ENCODE data around the gene TBC1D30.
"Not testable (repeated sequence)": the region's sequence is repeated elsewhere in the genome, so short reads cannot be mapped to it uniquely, and the experiment has no call there.

Gene TBC1D30

DNA sequence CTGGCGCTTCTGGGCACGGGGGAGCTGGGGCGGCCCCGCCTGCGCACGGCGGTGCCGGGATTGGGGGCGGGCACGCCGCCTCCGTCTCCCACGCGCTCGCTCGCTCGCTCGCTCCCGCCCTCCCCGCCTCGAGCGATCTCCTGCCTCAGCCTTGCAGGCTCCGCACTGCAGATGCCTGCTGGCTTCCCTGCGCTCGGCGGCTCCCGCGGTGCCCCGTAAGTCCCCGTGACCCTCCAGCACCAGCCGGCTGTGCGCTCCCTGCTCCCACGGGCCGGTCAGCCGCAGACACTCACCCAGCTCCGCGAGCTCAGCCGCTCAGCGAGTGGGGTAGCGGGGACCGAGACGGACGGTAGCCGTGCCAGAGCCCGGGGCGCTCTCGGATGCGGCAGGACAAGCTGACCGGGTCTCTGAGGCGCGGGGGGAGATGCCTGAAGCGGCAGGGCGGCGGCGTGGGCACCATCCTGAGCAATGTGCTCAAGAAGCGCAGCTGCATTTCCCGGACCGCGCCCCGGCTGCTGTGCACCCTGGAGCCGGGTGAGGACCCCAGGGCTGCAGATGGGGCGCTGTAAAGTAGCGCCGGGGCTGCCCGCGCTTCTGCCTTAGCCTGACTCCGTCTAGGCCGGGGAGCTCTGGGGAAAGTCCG lies at the start of gene TBC1D30:
TSS of gene TBC1D30 (plus strand) at position 148 of the 643 bp plus-strand sequence. CDS start at position 381, 233 bp downstream.
- Mint-ChIP-seq H3K4me3 (peak within 1 kb of the TSS; percentile 72), H3K4me1 (ENCODE audit: low read depth) (peaks cover 16% of the 10 kb centered on the region), H3K9me3 (no peaks in the 10 kb centered on the region), H3K27ac (no peak within 1 kb of the TSS), H3K27me3 (peaks cover 67% of the 10 kb centered on the region), H3K36me3 (ENCODE audit: low read depth) (no peaks in the 10 kb centered on the region)
- intact Hi-C loops (cut with micrococcal nuclease), result no loop called here

- H3K4me1 Mint-ChIP-seq (ENCODE audit: low read depth), result peaks cover 12% of the 10 kb centered on the region
- H3K27me3 Mint-ChIP-seq, result peaks cover 44% of the 10 kb centered on the region
- H3K4me3 Mint-ChIP-seq; H3K36me3 Mint-ChIP-seq (ENCODE audit: low read depth); intact Hi-C loops (cut with micrococcal nuclease); H3K27ac Mint-ChIP-seq: not testable (repeated sequence)
- peaks cover 28% of the 10 kb centered on the region for H3K9me3 Mint-ChIP-seq
These were observed 49.2 kb upstream of the TBC1D30 start for GRCh38 chr12:64775147-64775736.

DNA sequence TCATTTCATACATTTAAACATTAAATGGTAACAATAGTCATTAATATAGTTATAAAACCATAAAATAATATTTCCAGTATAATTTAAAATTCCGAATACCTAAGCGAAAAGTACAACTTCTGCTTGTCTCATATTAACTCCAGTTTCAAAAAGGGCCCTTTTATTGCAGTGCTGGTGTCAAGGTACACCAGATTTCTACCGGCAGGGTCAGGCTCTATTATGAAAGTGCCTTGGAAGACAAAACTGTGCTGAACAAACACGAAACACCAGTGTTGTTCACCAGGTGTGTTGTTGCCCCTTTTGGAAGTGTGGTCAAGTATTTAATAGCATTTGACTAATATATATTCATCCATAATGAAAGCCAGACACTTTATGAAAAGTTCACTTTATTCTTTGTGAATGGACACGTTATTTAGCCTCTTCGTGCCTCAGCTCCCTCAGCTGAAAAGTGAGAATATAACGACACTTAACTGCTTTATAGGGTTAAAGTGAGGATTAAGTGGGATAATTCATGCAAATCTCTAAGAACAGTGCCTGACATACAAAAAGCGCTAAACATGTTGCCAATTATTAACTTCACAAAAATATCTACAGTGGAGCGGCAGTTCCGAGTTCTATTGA lies 45.0 kb upstream of the TBC1D30 start:
- Mint-ChIP-seq H3K36me3 (ENCODE audit: low read depth) (no peaks in the 10 kb centered on the region), H3K4me1 (ENCODE audit: low read depth) (peaks cover 22% of the 10 kb centered on the region), H3K27me3 (peaks cover 64% of the 10 kb centered on the region), H3K4me3 (no peak overlapping the region), H3K9me3 (peaks cover 18% of the 10 kb centered on the region), H3K27ac (no peak overlapping the region)
- intact Hi-C loops (cut with micrococcal nuclease), result no loop called here

- Mint-ChIP-seq H3K27ac (peak overlapping the region; percentile 72), H3K9me3 (peaks cover 13% of the 10 kb centered on the region), H3K36me3 (ENCODE audit: low read depth) (no peaks in the 10 kb centered on the region), H3K27me3 (peaks cover 66% of the 10 kb centered on the region), H3K4me3 (peak overlapping the region; percentile 74), H3K4me1 (ENCODE audit: low read depth) (peaks cover 22% of the 10 kb centered on the region)
- intact Hi-C loops (cut with micrococcal nuclease), result no loop called here
These were observed 44.3 kb upstream of the TBC1D30 start for GRCh38 chr12:64780132-64780530.

- Mint-ChIP-seq H3K36me3 (ENCODE audit: low read depth) (no peaks in the 10 kb centered on the region), H3K27me3 (peaks cover 60% of the 10 kb centered on the region), H3K9me3 (peaks cover 8% of the 10 kb centered on the region), H3K4me1 (ENCODE audit: low read depth) (peaks cover 22% of the 10 kb centered on the region), H3K27ac (peak overlapping the region; percentile 72), H3K4me3 (peak overlapping the region; percentile 74)
- intact Hi-C loops (cut with micrococcal nuclease), result no loop called here
These were observed 43.7 kb upstream of the TBC1D30 start for GRCh38 chr12:64780531-64781279.

- peaks cover 52% of the 10 kb centered on the region for H3K27me3 Mint-ChIP-seq
- intact Hi-C loops (cut with micrococcal nuclease), result loop anchor here (2.0 kb wide), 1 partner anchor 23 kb away; the partner anchor contains the start of gene GNS
- peak overlapping the region; percentile 72 for H3K27ac Mint-ChIP-seq
- H3K4me1 Mint-ChIP-seq (ENCODE audit: low read depth), result peaks cover 22% of the 10 kb centered on the region
- no peaks in the 10 kb centered on the region for H3K36me3 Mint-ChIP-seq (ENCODE audit: low read depth)
- no peaks in the 10 kb centered on the region for H3K9me3 Mint-ChIP-seq
- H3K4me3 Mint-ChIP-seq, result peak overlapping the region; percentile 74
These were observed 42.9 kb upstream of the TBC1D30 start for GRCh38 chr12:64781280-64782190.

DNA sequence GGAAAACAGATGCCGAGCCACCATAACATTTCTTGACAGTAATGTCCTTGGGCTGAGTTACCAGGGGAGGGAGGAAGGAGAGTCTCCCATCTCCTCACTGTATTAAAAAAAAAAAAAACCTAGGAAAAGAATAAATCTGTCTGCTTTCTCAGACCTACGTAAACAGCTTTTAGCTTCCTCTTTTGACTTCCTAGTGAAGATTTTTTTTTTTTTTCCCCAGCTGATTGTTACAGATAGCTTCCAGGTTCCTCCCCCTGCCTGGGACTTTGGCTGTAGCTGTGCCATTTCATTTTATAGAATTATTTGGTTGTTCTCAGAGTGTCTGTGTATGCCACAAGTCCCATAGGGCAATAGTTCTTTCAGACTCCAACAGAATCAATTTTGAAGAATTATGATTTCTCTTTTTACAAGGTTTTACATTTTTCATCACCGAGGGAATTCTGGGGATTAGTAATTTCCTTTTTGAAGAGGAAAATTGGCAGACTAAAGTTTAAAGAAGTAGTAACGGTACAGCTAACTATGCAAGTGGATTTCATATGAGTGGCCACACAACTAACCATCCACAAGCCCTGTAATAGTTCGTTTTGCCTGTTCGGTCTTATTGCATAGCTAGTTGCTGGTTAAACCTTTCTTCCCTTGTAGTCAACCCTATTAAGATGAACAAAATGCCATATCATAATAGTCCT lies 42.1 kb upstream of the TBC1D30 start:
- Mint-ChIP-seq H3K27ac (peak overlapping the region; percentile 72), H3K9me3 (no peaks in the 10 kb centered on the region), H3K36me3 (ENCODE audit: low read depth) (no peaks in the 10 kb centered on the region), H3K4me3 (peak overlapping the region; percentile 74), H3K4me1 (ENCODE audit: low read depth) (peaks cover 22% of the 10 kb centered on the region), H3K27me3 (peaks cover 45% of the 10 kb centered on the region)
- intact Hi-C loops (cut with micrococcal nuclease), result loop anchor here (2.0 kb wide), 1 partner anchor 24 kb away; the partner anchor contains the start of gene GNS

DNA sequence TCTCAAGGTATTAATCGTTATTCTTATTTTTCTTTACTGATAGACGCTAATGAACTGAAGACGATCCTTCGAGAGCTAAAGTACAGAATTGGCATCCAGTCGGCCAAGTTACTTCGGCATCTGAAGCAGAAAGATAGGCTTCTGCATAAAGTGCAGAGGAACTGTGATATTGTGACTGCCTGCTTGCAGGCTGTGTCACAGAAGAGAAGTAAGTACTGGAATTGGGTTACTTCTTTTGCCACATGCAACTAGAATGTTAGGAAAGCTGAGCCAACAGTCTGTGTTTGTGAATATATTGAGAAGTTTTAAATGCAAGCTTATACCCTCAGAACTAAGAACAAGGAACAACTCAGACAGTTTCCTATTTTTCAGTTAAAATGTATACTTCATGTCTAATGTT lies 38.6 kb upstream of the TBC1D30 start:
- H3K27ac Mint-ChIP-seq, result no peak overlapping the region
- no peak overlapping the region for H3K4me3 Mint-ChIP-seq
- H3K36me3 Mint-ChIP-seq (ENCODE audit: low read depth), result no peaks in the 10 kb centered on the region
- H3K27me3 Mint-ChIP-seq, result peaks cover 17% of the 10 kb centered on the region
- H3K4me1 Mint-ChIP-seq (ENCODE audit: low read depth), result peaks cover 22% of the 10 kb centered on the region
- intact Hi-C loops (cut with micrococcal nuclease), result no loop called here
- H3K9me3 Mint-ChIP-seq, result no peaks in the 10 kb centered on the region

- peaks cover 4% of the 10 kb centered on the region for H3K27me3 Mint-ChIP-seq
These were observed 34.3 kb upstream of the TBC1D30 start for GRCh38 chr12:64790166-64790565.

GRCh38 chr12:64791036-64791435 lies 33.4 kb upstream of the TBC1D30 start:
- Mint-ChIP-seq H3K4me3 (no peak overlapping the region), H3K27ac (no peak overlapping the region), H3K9me3 (no peaks in the 10 kb centered on the region), H3K27me3 (peaks cover 4% of the 10 kb centered on the region), H3K4me1 (ENCODE audit: low read depth) (no peaks in the 10 kb centered on the region), H3K36me3 (ENCODE audit: low read depth) (no peaks in the 10 kb centered on the region)
- intact Hi-C loops (cut with micrococcal nuclease), result no loop called here

More at GRCh38 chr12:64790166-64790565, 34.3 kb upstream of the TBC1D30 start:
- H3K4me3 Mint-ChIP-seq, result no peak overlapping the region
- H3K4me1 Mint-ChIP-seq (ENCODE audit: low read depth), result no peaks in the 10 kb centered on the region
- no peaks in the 10 kb centered on the region for H3K9me3 Mint-ChIP-seq
- H3K36me3 Mint-ChIP-seq (ENCODE audit: low read depth), result no peaks in the 10 kb centered on the region
- no peak overlapping the region for H3K27ac Mint-ChIP-seq
- intact Hi-C loops (cut with micrococcal nuclease), result no loop called here

GRCh38 chr12:64792128-64792527 lies 32.3 kb upstream of the TBC1D30 start:
- Mint-ChIP-seq H3K4me3 (no peak overlapping the region), H3K36me3 (ENCODE audit: low read depth) (no peaks in the 10 kb centered on the region), H3K27me3 (peaks cover 4% of the 10 kb centered on the region), H3K4me1 (ENCODE audit: low read depth) (no peaks in the 10 kb centered on the region), H3K9me3 (no peaks in the 10 kb centered on the region), H3K27ac (no peak overlapping the region)
- intact Hi-C loops (cut with micrococcal nuclease), result no loop called here

GRCh38 chr12:64793610-64794009 lies 30.8 kb upstream of the TBC1D30 start:
- H3K36me3 Mint-ChIP-seq (ENCODE audit: low read depth), result no peaks in the 10 kb centered on the region
- no peak overlapping the region for H3K4me3 Mint-ChIP-seq
- no peak overlapping the region for H3K27ac Mint-ChIP-seq
- H3K9me3 Mint-ChIP-seq, result no peaks in the 10 kb centered on the region
- H3K27me3 Mint-ChIP-seq, result peaks cover 7% of the 10 kb centered on the region
- no peaks in the 10 kb centered on the region for H3K4me1 Mint-ChIP-seq (ENCODE audit: low read depth)
- intact Hi-C loops (cut with micrococcal nuclease), result no loop called here

GRCh38 chr12:64794305-64794704 lies 30.1 kb upstream of the TBC1D30 start:
- Mint-ChIP-seq H3K4me1 (ENCODE audit: low read depth) (no peaks in the 10 kb centered on the region), H3K27ac (peak overlapping the region; percentile 18)

More at GRCh38 chr12:64794305-64794704, 30.1 kb upstream of the TBC1D30 start:
- H3K36me3 Mint-ChIP-seq (ENCODE audit: low read depth), result no peaks in the 10 kb centered on the region
- no peak overlapping the region for H3K4me3 Mint-ChIP-seq
- no peaks in the 10 kb centered on the region for H3K9me3 Mint-ChIP-seq
- intact Hi-C loops (cut with micrococcal nuclease), result no loop called here
- peaks cover 9% of the 10 kb centered on the region for H3K27me3 Mint-ChIP-seq

All from dendritic cell treated with granulocyte-macrophage colony-stimulating factor and Interleukin-4, amounts not matched to agents 40 ng/mL and 50 ng/mL, for 4 days (primary cell).